Astrocyte (in vitro differentiated cells and primary cell): Measurements from ENCODE around the gene NAV3. TPM values are rescaled to one million over a fixed set of nuclear protein-coding genes. Genes with fewer than 3 reads are reported as not detected.

Source experiments
- DNase-seq: peaks from one replicate; pipeline ENCODE4 v3.0.0-alpha.2; 2010; ENCODE audit warnings: low read depth
- FAIRE-seq: peaks from 2 replicates; lab custom pipeline; 2011; peaks lifted over from hg19 to GRCh38; lab: Jason Lieb, UNC
- H2AFZ ChIP-seq: 2 replicates; pipeline ENCODE4 v1.6.0; 2012; ENCODE audit warnings: low read depth, low read length, inconsistent platforms
- H3K27ac ChIP-seq: 2 replicates; pipeline ENCODE4 v1.5.1; 2011; ENCODE audit warnings: low read depth, low read length, inconsistent platforms
- H3K27me3 ChIP-seq: 2 replicates; pipeline ENCODE4 v1.6.0; 2011; ENCODE audit warnings: low read length, inconsistent platforms; ENCODE audit not compliant: insufficient read depth
- H3K36me3 ChIP-seq: 2 replicates; pipeline ENCODE4 v1.5.1; 2011; ENCODE audit warnings: low read length, inconsistent platforms; ENCODE audit not compliant: insufficient read depth
- H3K4me1 ChIP-seq: 2 replicates; pipeline ENCODE4 v1.5.1; 2011; ENCODE audit warnings: low read length, inconsistent platforms; ENCODE audit not compliant: insufficient read depth
- H3K4me2 ChIP-seq: 2 replicates; pipeline ENCODE4 v1.6.0; 2012; ENCODE audit warnings: low read length, inconsistent platforms
- H3K4me3 ChIP-seq: 2 replicates; pipeline ENCODE4 v1.5.1; 2011; ENCODE audit warnings: low read depth, mild to moderate bottlenecking, low read length, inconsistent platforms; ENCODE audit not compliant: insufficient read depth
- H3K79me2 ChIP-seq: 2 replicates; pipeline ENCODE4 v1.6.0; 2012; ENCODE audit warnings: mild to moderate bottlenecking, low read length, inconsistent platforms; ENCODE audit not compliant: insufficient read depth
- H3K9ac ChIP-seq: 2 replicates; pipeline ENCODE4 v1.6.0; 2012; ENCODE audit warnings: mild to moderate bottlenecking, low read length, inconsistent platforms
- H3K9me3 ChIP-seq: 2 replicates; pipeline ENCODE4 v1.5.1; 2012; ENCODE audit warnings: low read depth, mild to moderate bottlenecking, low read length, inconsistent platforms; ENCODE audit not compliant: insufficient read depth
- H4K20me1 ChIP-seq: 2 replicates; pipeline ENCODE4 v1.6.0; 2012; ENCODE audit warnings: low read length, inconsistent platforms; ENCODE audit not compliant: insufficient read depth
- H3K27ac Mint-ChIP-seq: one replicate; pipeline ENCODE4 v1.8.0; 2021; ENCODE audit warnings: mild to moderate bottlenecking, mixed read lengths; ENCODE audit not compliant: unreplicated experiment
- H3K27me3 Mint-ChIP-seq: one replicate; pipeline ENCODE4 v1.8.0; 2021; ENCODE audit warnings: low read depth, mixed read lengths; ENCODE audit not compliant: unreplicated experiment
- H3K36me3 Mint-ChIP-seq: one replicate; pipeline ENCODE4 v1.8.0; 2021; ENCODE audit warnings: low read depth, mixed read lengths; ENCODE audit not compliant: unreplicated experiment
- H3K4me1 Mint-ChIP-seq: one replicate; pipeline ENCODE4 v1.8.0; 2021; ENCODE audit warnings: low read depth, mixed read lengths; ENCODE audit not compliant: unreplicated experiment
- H3K4me3 Mint-ChIP-seq: one replicate; pipeline ENCODE4 v1.8.0; 2021; ENCODE audit warnings: mild to moderate bottlenecking, moderate library complexity, mixed read lengths; ENCODE audit not compliant: unreplicated experiment
- H3K9me3 Mint-ChIP-seq: one replicate; pipeline ENCODE4 v1.8.0; 2021; ENCODE audit warnings: mild to moderate bottlenecking, mixed read lengths; ENCODE audit not compliant: unreplicated experiment
- CTCF ChIP-seq: IDR thresholded peaks from 2 replicates; pipeline ENCODE4 v1.5.1; 2011; ENCODE audit warnings: low read depth, mild to moderate bottlenecking, inconsistent platforms, low read length, moderate library complexity; ENCODE audit not compliant: insufficient read depth
- EZH2 ChIP-seq: IDR thresholded peaks from 2 replicates; pipeline ENCODE4 v1.6.1; 2012; ENCODE audit warnings: mild to moderate bottlenecking, low read length, inconsistent platforms; ENCODE audit not compliant: insufficient read depth
- total RNA-seq: library from RNA; stranded (reverse); gene quantifications from 2 replicates; pipeline ENCODE4 v1.2.1, GENCODE V29; 2021

The NAV3 gene
- total RNA-seq, 1 donor from 2014 or later, result 24.1 TPM

GRCh38 chr12:77861317-77861716 is 30.6 kb downstream of the NAV3 start:
- H3K9ac ChIP-seq, result no peak overlapping the region
- Mint-ChIP-seq H3K27me3 (no peaks in the 10 kb centered on the region), H3K4me1 (peaks cover 15% of the 10 kb centered on the region), H3K27ac (no peak overlapping the region), H3K36me3 (no peaks in the 10 kb centered on the region), H3K9me3 (no peaks in the 10 kb centered on the region), H3K4me3 (no peak overlapping the region)
- H3K9me3 ChIP-seq, result no peaks in the 10 kb centered on the region
- no peaks in the 10 kb centered on the region for H3K4me1 ChIP-seq
- H3K36me3 ChIP-seq, result no peaks in the 10 kb centered on the region
- no peak overlapping the region for H3K4me3 ChIP-seq
- no peak overlapping the region for H3K27ac ChIP-seq
- DNase-seq, result no peak
- TF ChIP-seq CTCF (no peak), EZH2 (no peak)
- H3K27me3 ChIP-seq, result no peaks in the 10 kb centered on the region
- H2AFZ ChIP-seq, result no peak overlapping the region
- no peak for FAIRE-seq
- H4K20me1 ChIP-seq, result no peaks in the 10 kb centered on the region
- H3K4me2 ChIP-seq, result no peak overlapping the region
- no peaks in the 10 kb centered on the region for H3K79me2 ChIP-seq

GRCh38 chr12:77865178-77865577 is 34.5 kb downstream of the NAV3 start:
- Mint-ChIP-seq H3K9me3 (no peaks in the 10 kb centered on the region), H3K27me3 (no peaks in the 10 kb centered on the region), H3K27ac (no peak overlapping the region), H3K36me3 (no peaks in the 10 kb centered on the region), H3K4me1 (peaks cover 9% of the 10 kb centered on the region), H3K4me3 (no peak overlapping the region)
- no peaks in the 10 kb centered on the region for H4K20me1 ChIP-seq
- no peaks in the 10 kb centered on the region for H3K36me3 ChIP-seq
- H3K79me2 ChIP-seq, result no peaks in the 10 kb centered on the region
- no peak overlapping the region for H3K4me2 ChIP-seq
- H3K4me1 ChIP-seq, result no peaks in the 10 kb centered on the region
- no peaks in the 10 kb centered on the region for H3K27me3 ChIP-seq
- H2AFZ ChIP-seq, result no peak overlapping the region
- no peak overlapping the region for H3K27ac ChIP-seq
- TF ChIP-seq EZH2, result no peak
- TF ChIP-seq CTCF, result no peak
- FAIRE-seq (no peak), DNase-seq (no peak)
- no peak overlapping the region for H3K9ac ChIP-seq
- no peak overlapping the region for H3K4me3 ChIP-seq
- no peaks in the 10 kb centered on the region for H3K9me3 ChIP-seq

GRCh38 chr12:77878901-77879300 is 48.2 kb downstream of the NAV3 start:
- H3K9me3 Mint-ChIP-seq, result peaks cover 4% of the 10 kb centered on the region
- no peaks in the 10 kb centered on the region for H3K9me3 ChIP-seq
- H4K20me1 ChIP-seq, result no peaks in the 10 kb centered on the region
- DNase-seq (no peak), FAIRE-seq (no peak)
- H3K4me1 ChIP-seq, result no peaks in the 10 kb centered on the region
- H3K36me3 Mint-ChIP-seq, result no peaks in the 10 kb centered on the region
- no peak overlapping the region for H3K4me2 ChIP-seq
- no peak for TF ChIP-seq EZH2
- TF ChIP-seq CTCF, result no peak
- no peak overlapping the region for H3K9ac ChIP-seq
- no peak overlapping the region for H3K27ac ChIP-seq
- no peak overlapping the region for H3K4me3 Mint-ChIP-seq
- H3K27ac Mint-ChIP-seq, result no peak overlapping the region
- no peaks in the 10 kb centered on the region for H3K27me3 ChIP-seq
- H3K79me2 ChIP-seq, result no peaks in the 10 kb centered on the region
- no peaks in the 10 kb centered on the region for H3K36me3 ChIP-seq
- H2AFZ ChIP-seq, result no peak overlapping the region
- no peaks in the 10 kb centered on the region for H3K27me3 Mint-ChIP-seq
- no peaks in the 10 kb centered on the region for H3K4me1 Mint-ChIP-seq
- no peak overlapping the region for H3K4me3 ChIP-seq
